A549 (cell line): Measurements from ENCODE around the gene OTX1.

Source experiments
- CTCF ChIP-seq: fragments of >200 bp; sonication (Bioruptor Twin); formaldehyde crosslinking; IDR thresholded peaks from 3 replicates; pipeline ENCODE4 v1.5.1; 2016
- NFE2L2 ChIP-seq: fragments of 150-350 bp; conservative IDR thresholded peaks from 2 replicates; pipeline ENCODE4 v1.6.1; 2014; ENCODE audit warnings: low read length
- NR3C1 ChIP-seq: fragments of >200 bp; sonication (Bioruptor Twin); formaldehyde crosslinking; IDR thresholded peaks from 3 replicates; pipeline ENCODE4 v1.6.1; 2017
- RAD21 ChIP-seq, 2 experiments: fragments of >200 bp in 1 of 2; sonication (Bioruptor Twin) in 1 of 2; formaldehyde crosslinking in 1 of 2; IDR thresholded peaks in 1 of 2; conservative IDR thresholded peaks in 1 of 2; 2 replicates in 1 of 2; 3 replicates in 1 of 2; pipeline ENCODE4 v1.6.1; 2012 to 2018; ENCODE audit warnings: inconsistent platforms in 1 of 2
- RCOR1 ChIP-seq: fragments of 150-350 bp; IDR thresholded peaks from 2 replicates; pipeline ENCODE4 v1.6.1; 2014; ENCODE audit warnings: antibody characterized with exemption, low read length, low read depth
- TP53 ChIP-seq: fragments of 250-450 bp; sonication (Bioruptor Pico); IDR thresholded peaks from 2 replicates; pipeline ENCODE4 v1.5.0; 2021; ENCODE audit warnings: mild to moderate bottlenecking, moderate library complexity

- TF ChIP-seq CTCF (no peak), NR3C1 (no peak), RAD21 (conservative IDR thresholded peaks at IDR 0.05 in 1 of 2, IDR thresholded peaks at IDR 0.05 in 1 of 2) (no peak), NFE2L2 (no peak), RCOR1 (no peak), TP53 (CRISPR knock-in tag) (no peak)
Measured at GRCh38 chr2:63064661-63065060, 14.0 kb downstream of the OTX1 start.
